Body of pancreas (tissue), 4 donors: Measurements from ENCODE around the gene SARM1.
"Not testable (repeated sequence)": the region's sequence is repeated elsewhere in the genome, so short reads cannot be mapped to it uniquely, and the experiment has no call there.

Experiments used
- POLR2A ChIP-seq, 3 donors: fragments of 450-650 bp; IDR thresholded peaks; one replicate each; pipeline ENCODE4 v1.6.1; 2016; ENCODE audit warnings: antibody characterized with exemption in 3 of 3, mild to moderate bottlenecking in 2 of 3
- TF ChIP-seq, protein P1 (sequence below), 7 experiments: fragments of 450-650 bp in 4 of 7; fragments of 200-600 bp in 3 of 7; sonication (generic) in 3 of 7; IDR thresholded peaks; one replicate each; pipeline ENCODE4 v1.5.1; 2016 to 2019; ENCODE audit warnings: antibody characterized with exemption in 7 of 7

DNA sequence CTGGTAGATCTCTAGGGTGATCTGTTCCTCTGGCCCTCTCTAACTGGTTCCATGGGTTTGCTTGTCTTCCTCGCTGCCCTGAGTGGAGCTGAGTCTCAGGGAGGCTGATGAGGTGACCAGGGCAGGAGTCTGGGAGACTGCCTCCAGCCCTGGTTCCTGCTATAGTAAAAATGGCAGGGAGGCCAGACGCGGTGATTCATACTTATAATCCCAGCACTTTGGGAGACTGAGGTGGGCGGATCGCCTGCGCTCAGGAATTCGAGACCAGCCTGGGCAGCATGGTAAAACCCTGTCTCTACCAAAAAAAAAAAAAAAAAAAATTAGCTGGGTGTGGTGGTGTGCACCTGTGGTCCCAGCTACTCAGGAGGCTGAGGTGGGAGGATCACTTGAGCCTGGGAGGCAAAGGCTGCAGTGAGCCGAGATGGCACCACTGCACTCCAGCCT, 32.7 kb upstream of the SARM1 start:
- TF ChIP-seq POLR2A (IDR thresholded peaks at IDR 0.05), result not testable (repeated sequence)
- TF ChIP-seq, protein P1, sequence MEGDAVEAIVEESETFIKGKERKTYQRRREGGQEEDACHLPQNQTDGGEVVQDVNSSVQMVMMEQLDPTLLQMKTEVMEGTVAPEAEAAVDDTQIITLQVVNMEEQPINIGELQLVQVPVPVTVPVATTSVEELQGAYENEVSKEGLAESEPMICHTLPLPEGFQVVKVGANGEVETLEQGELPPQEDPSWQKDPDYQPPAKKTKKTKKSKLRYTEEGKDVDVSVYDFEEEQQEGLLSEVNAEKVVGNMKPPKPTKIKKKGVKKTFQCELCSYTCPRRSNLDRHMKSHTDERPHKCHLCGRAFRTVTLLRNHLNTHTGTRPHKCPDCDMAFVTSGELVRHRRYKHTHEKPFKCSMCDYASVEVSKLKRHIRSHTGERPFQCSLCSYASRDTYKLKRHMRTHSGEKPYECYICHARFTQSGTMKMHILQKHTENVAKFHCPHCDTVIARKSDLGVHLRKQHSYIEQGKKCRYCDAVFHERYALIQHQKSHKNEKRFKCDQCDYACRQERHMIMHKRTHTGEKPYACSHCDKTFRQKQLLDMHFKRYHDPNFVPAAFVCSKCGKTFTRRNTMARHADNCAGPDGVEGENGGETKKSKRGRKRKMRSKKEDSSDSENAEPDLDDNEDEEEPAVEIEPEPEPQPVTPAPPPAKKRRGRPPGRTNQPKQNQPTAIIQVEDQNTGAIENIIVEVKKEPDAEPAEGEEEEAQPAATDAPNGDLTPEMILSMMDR (IDR thresholded peaks at IDR 0.05), result not testable (repeated sequence)
